HG03108 (cell line): Measurements from ENCODE around the gene CCDC39.

Experiments
- ATAC-seq: cut with Tn5 transposase; IDR thresholded peaks from one replicate; pipeline ENCODE4 v1.9.1; 2021; ENCODE audit warnings: moderate library complexity; ENCODE audit not compliant: unreplicated experiment

The CCDC39 gene

GRCh38 chr3:180679178-180680096 is at the start of gene CCDC39:
Gene CCDC39 (minus strand): TSS chr3:180679489. CDS start chr3:180679380, 109 bp downstream.
- peak; percentile 92 for ATAC-seq

- ATAC-seq, result no peak
These were observed 40.7 kb upstream of the CCDC39 start for GRCh38 chr3:180720012-180720411.

GRCh38 chr3:180707896-180708295 is 28.6 kb upstream of the CCDC39 start:
- ATAC-seq, result no peak

- ATAC-seq, result no peak
These were observed 26.3 kb upstream of the CCDC39 start for GRCh38 chr3:180705619-180706018.

GRCh38 chr3:180704532-180704931 is 25.2 kb upstream of the CCDC39 start:
- no peak for ATAC-seq

GRCh38 chr3:180700941-180701340 is 21.7 kb upstream of the CCDC39 start:
- no peak for ATAC-seq

GRCh38 chr3:180698760-180699270 is 19.5 kb upstream of the CCDC39 start:
- no peak for ATAC-seq

- no peak for ATAC-seq
These were observed 15.0 kb upstream of the CCDC39 start for GRCh38 chr3:180694321-180694720.

GRCh38 chr3:180693656-180694055 is 14.4 kb upstream of the CCDC39 start:
- no peak for ATAC-seq

- ATAC-seq, result no peak
These were observed 10.8 kb upstream of the CCDC39 start for GRCh38 chr3:180690061-180690460.

GRCh38 chr3:180684807-180685206 is 5.5 kb upstream of the CCDC39 start:
- ATAC-seq, result no peak

- ATAC-seq, result no peak
These were observed 4.5 kb upstream of the CCDC39 start for GRCh38 chr3:180683816-180684215.

GRCh38 chr3:180680097-180680430 is 775 bp upstream of the CCDC39 start:
- ATAC-seq, result peak; percentile 37

GRCh38 chr3:180678231-180678630 is 1.1 kb downstream of the CCDC39 start:
- ATAC-seq, result no peak

GRCh38 chr3:180661444-180661843 is 17.8 kb downstream of the CCDC39 start:
- no peak for ATAC-seq

- no peak for ATAC-seq
These were observed 22.2 kb downstream of the CCDC39 start for GRCh38 chr3:180657094-180657493.

- ATAC-seq, result no peak
These were observed 22.9 kb downstream of the CCDC39 start for GRCh38 chr3:180656406-180656805.

GRCh38 chr3:180646187-180646790 is 33.0 kb downstream of the CCDC39 start:
- no peak for ATAC-seq

- ATAC-seq, result no peak
These were observed 38.3 kb downstream of the CCDC39 start for GRCh38 chr3:180640987-180641386.

GRCh38 chr3:180633722-180634121 is 45.6 kb downstream of the CCDC39 start:
- no peak for ATAC-seq

- ATAC-seq, result no peak
These were observed 48.0 kb downstream of the CCDC39 start for GRCh38 chr3:180631317-180631716.

GRCh38 chr3:180630371-180630770 is 48.9 kb downstream of the CCDC39 start:
- ATAC-seq, result no peak
